Esophagus squamous epithelium (tissue), 4 donors: Measurements from ENCODE around the gene PLA2G4F.

Experiments
- POLR2A ChIP-seq, 4 donors: fragments of 450-650 bp; IDR thresholded peaks; one replicate each; pipeline ENCODE4 v1.6.1; 2017; ENCODE audit warnings: antibody characterized with exemption in 4 of 4, mild to moderate bottlenecking in 4 of 4, moderate library complexity in 3 of 4
- TF ChIP-seq, protein P1 (sequence below), 6 experiments: fragments of 450-650 bp in 4 of 6; fragments of 200-600 bp in 2 of 6; sonication (generic) in 2 of 6; IDR thresholded peaks; one replicate each; pipeline ENCODE4 v1.5.1; 2016 to 2019; ENCODE audit warnings: antibody characterized with exemption in 6 of 6, mild to moderate bottlenecking in 4 of 6, moderate library complexity in 4 of 6

DNA sequence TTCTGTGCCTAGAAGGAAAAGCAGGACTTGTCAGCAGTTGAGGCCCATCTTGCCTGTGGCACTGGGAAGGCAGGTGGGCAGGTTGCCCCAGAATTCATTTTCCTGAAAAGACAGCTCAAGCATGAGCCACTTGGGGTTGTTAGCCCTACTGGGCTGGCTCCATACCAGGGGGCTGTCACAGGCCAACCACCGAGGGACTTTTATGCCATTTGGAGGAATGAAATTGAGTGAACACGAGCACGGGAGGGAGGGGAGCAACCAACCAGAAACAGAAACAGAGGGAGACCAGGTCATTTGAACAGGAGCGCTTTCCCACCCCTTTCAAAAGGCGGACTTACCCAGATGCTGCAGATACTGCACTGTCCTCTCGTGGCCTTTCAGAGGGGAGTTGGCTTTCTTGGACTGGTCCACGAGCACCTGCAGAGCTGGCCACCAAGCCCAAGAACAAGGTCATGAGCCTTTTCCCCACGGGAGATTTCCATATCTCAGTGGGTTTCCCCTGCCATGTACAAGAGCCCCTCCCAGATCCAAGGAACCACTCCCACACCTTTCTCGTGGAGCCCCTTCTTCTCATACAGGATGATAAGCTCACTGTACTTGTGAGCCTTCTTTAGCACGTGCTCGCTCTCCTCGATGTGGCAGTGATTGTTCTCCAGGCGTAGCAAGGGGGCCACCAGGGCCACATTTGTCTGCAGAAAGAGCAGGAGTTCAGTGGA, 9.9 kb upstream of the PLA2G4F start:
- TF ChIP-seq, protein P1, sequence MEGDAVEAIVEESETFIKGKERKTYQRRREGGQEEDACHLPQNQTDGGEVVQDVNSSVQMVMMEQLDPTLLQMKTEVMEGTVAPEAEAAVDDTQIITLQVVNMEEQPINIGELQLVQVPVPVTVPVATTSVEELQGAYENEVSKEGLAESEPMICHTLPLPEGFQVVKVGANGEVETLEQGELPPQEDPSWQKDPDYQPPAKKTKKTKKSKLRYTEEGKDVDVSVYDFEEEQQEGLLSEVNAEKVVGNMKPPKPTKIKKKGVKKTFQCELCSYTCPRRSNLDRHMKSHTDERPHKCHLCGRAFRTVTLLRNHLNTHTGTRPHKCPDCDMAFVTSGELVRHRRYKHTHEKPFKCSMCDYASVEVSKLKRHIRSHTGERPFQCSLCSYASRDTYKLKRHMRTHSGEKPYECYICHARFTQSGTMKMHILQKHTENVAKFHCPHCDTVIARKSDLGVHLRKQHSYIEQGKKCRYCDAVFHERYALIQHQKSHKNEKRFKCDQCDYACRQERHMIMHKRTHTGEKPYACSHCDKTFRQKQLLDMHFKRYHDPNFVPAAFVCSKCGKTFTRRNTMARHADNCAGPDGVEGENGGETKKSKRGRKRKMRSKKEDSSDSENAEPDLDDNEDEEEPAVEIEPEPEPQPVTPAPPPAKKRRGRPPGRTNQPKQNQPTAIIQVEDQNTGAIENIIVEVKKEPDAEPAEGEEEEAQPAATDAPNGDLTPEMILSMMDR (IDR thresholded peaks at IDR 0.05) = no peak
- TF ChIP-seq POLR2A (IDR thresholded peaks at IDR 0.05) = no peak
